GM21717 (cell line): Measurements from ENCODE around the gene RHOH.

Source experiments
- ATAC-seq: cut with Tn5 transposase; IDR thresholded peaks from one replicate; pipeline ENCODE4 v1.9.1; 2021; ENCODE audit warnings: mild to moderate bottlenecking, moderate library complexity; ENCODE audit not compliant: unreplicated experiment

Gene RHOH

GRCh38 chr4:40204507-40205258, 7.9 kb downstream of the RHOH start:
- no peak for ATAC-seq

GRCh38 chr4:40205259-40206198, 8.7 kb downstream of the RHOH start:
- peak; percentile 51 for ATAC-seq

GRCh38 chr4:40206426-40206825, 9.6 kb downstream of the RHOH start:
- ATAC-seq, result no peak

- ATAC-seq, result no peak
Measured at GRCh38 chr4:40209401-40209800, 12.6 kb downstream of the RHOH start.

- no peak for ATAC-seq
Measured at GRCh38 chr4:40210776-40211175, 13.9 kb downstream of the RHOH start.

- ATAC-seq, result no peak
Measured at GRCh38 chr4:40211224-40212185, 14.7 kb downstream of the RHOH start.

GRCh38 chr4:40212674-40213527, 16.1 kb downstream of the RHOH start:
- ATAC-seq, result no peak

GRCh38 chr4:40214038-40214437, 17.2 kb downstream of the RHOH start:
- no peak for ATAC-seq

- ATAC-seq, result no peak
Measured at GRCh38 chr4:40214661-40215418, 18.0 kb downstream of the RHOH start.

GRCh38 chr4:40216622-40217366, 20.0 kb downstream of the RHOH start:
- ATAC-seq, result no peak

GRCh38 chr4:40221744-40222143, 24.9 kb downstream of the RHOH start:
- no peak for ATAC-seq

- no peak for ATAC-seq
Measured at GRCh38 chr4:40223343-40223742, 26.5 kb downstream of the RHOH start.

- no peak for ATAC-seq
Measured at GRCh38 chr4:40224432-40224831, 27.6 kb downstream of the RHOH start.

GRCh38 chr4:40225497-40225896, 28.7 kb downstream of the RHOH start:
- no peak for ATAC-seq

GRCh38 chr4:40227284-40227683, 30.5 kb downstream of the RHOH start:
- ATAC-seq, result peak; percentile 48

GRCh38 chr4:40228497-40229365, 31.9 kb downstream of the RHOH start:
- ATAC-seq, result peak; percentile 58

GRCh38 chr4:40231316-40231863, 34.6 kb downstream of the RHOH start:
- no peak for ATAC-seq
